B cell (primary cell): ENCODE measurements around the gene FAXC.

ENCODE experiments used
- CTCF ChIP-seq: fragments of 200-600 bp; IDR thresholded peaks from one replicate; pipeline ENCODE4 v1.8.0; 2022; ENCODE audit warnings: antibody characterized with exemption, mild to moderate bottlenecking
- EZH2 ChIP-seq: IDR thresholded peaks from 2 replicates; pipeline ENCODE4 v1.6.1; 2012; ENCODE audit warnings: borderline replicate concordance, low read depth, mild to moderate bottlenecking, moderate library complexity, low read length; ENCODE audit not compliant: insufficient read depth, poor library complexity, severe bottlenecking

- TF ChIP-seq CTCF, result no peak
- TF ChIP-seq EZH2, result no peak
Measured at GRCh38 chr6:99393366-99393697, 43.9 kb upstream of the FAXC start.
